ENCODE data around the gene SPINK7. TPM values are rescaled to one million over a fixed set of nuclear protein-coding genes. Genes with fewer than 3 reads are reported as not detected.

SPINK7 gene
- total RNA-seq, 4 donors from 2014 or later, result not detected

DNA sequence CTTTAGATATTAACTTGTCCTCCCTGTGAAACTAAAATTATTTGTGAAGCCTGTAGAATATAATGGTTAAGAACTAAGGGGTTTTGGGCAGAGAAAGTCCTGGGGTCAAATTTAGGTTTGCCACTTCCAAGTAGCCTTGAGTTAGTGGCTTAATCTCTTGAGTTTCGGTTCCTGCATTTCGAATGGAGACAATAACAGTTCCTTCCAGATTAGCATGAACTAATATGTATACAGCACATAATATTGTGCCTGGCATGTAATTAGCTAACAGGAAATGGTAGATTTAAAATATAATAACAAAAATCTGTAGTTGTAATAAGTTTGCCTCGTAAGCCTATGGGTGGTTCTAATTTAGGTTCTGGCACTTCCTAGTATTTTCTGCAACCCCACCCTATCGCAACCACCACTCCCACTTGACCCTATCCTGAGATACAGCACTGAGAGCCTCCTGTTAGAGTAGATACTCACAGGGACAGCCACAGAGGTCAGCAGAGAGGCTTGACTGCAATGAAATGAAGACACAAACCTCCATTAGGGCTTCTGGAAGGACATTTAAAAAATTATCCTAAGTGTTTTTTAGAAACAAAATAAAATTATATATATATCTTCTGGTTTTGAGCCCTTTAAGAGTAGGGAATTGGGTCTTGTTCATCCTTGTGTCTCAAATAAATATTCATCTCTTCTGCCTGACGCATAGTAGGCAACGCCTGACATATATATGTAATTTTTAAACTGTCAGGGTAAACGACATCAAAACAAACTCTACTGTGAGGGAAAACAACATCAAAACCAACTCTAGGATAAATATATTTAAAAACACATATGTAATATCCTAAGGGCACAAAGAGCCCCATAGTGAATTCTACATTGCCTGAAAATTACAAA, 31.6 kb downstream of the SPINK7 start:
- ATAC-seq (no peak), DNase-seq (no peak)
- in situ Hi-C loops (cut with MboI; ENCODE audit: low sequenced_read_pairs in 4 of 4), result no loop called here
- no peaks in the 10 kb centered on the region for H3K9me3 ChIP-seq
- H3K36me3 ChIP-seq, result no peaks in the 10 kb centered on the region
- H3K4me1 ChIP-seq, result no peaks in the 10 kb centered on the region
- H3K4me3 ChIP-seq, result no peak overlapping the region
- no peak for TF ChIP-seq POLR2A (IDR thresholded peaks at IDR 0.05)
- TF ChIP-seq, protein P1, sequence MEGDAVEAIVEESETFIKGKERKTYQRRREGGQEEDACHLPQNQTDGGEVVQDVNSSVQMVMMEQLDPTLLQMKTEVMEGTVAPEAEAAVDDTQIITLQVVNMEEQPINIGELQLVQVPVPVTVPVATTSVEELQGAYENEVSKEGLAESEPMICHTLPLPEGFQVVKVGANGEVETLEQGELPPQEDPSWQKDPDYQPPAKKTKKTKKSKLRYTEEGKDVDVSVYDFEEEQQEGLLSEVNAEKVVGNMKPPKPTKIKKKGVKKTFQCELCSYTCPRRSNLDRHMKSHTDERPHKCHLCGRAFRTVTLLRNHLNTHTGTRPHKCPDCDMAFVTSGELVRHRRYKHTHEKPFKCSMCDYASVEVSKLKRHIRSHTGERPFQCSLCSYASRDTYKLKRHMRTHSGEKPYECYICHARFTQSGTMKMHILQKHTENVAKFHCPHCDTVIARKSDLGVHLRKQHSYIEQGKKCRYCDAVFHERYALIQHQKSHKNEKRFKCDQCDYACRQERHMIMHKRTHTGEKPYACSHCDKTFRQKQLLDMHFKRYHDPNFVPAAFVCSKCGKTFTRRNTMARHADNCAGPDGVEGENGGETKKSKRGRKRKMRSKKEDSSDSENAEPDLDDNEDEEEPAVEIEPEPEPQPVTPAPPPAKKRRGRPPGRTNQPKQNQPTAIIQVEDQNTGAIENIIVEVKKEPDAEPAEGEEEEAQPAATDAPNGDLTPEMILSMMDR (IDR thresholded peaks at IDR 0.05 in 4 of 5, conservative IDR thresholded peaks at IDR 0.05 in 1 of 5), result no peak
- H3K27ac ChIP-seq, result no peak overlapping the region
- H3K27me3 ChIP-seq, result no peaks in the 10 kb centered on the region
- intact Hi-C loops (cut with DNase I; ENCODE audit: low total_unique reads), result no loop called here

DNA sequence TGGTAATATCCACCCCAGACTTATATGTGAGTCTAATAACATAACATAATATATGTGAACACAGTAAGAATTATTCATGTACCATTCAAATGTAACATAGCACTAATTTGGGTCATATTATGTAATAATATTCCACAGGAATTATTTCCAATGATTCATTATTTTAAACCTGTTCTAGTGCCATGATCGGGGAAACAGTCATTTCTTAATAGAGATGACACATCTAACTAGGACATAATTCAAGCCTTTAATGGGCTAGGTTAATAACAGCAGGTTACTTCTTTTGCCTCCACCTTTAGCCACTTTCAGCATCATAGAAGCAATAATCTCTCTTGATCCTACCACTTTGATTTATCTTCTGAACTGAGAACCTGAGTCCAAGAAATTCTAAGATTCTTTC, 35.5 kb downstream of the SPINK7 start:
- DNase-seq (no peak), ATAC-seq (no peak)
- no peak overlapping the region for H3K4me3 ChIP-seq
- TF ChIP-seq, protein P1 (IDR thresholded peaks at IDR 0.05 in 4 of 5, conservative IDR thresholded peaks at IDR 0.05 in 1 of 5), result no peak
- TF ChIP-seq POLR2A (IDR thresholded peaks at IDR 0.05), result no peak
- no peaks in the 10 kb centered on the region for H3K4me1 ChIP-seq
- no peak overlapping the region for H3K27ac ChIP-seq
- intact Hi-C loops (cut with DNase I; ENCODE audit: low total_unique reads), result no loop called here
- H3K36me3 ChIP-seq, result no peaks in the 10 kb centered on the region
- in situ Hi-C loops (cut with MboI; ENCODE audit: low sequenced_read_pairs in 4 of 4), result no loop called here
- no peaks in the 10 kb centered on the region for H3K27me3 ChIP-seq
- no peaks in the 10 kb centered on the region for H3K9me3 ChIP-seq

DNA sequence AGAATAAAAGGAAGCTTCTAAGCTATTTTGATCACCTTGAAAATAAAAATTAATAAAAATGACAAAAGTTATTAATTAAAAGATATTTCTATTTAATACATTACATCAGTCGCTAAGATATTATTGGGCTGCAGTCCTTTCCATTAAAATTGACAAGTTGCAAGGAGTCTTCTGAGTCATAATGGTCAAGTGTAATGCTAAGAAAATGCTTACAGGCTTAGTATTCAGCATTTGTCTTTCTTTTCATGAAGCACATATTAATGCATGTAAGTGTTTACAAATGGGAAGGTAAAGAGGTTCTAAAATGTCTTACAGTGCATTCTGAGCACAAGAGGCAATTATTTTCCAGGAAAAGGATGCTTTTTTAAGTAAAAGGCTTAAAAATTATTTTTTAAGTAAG, 40.5 kb downstream of the SPINK7 start:
- DNase-seq, result no peak
- Histone ChIP-seq H3K36me3 (no peaks in the 10 kb centered on the region), H3K4me3 (no peak overlapping the region), H3K27ac (no peak overlapping the region), H3K27me3 (no peaks in the 10 kb centered on the region), H3K4me1 (no peaks in the 10 kb centered on the region), H3K9me3 (no peaks in the 10 kb centered on the region)
- intact Hi-C loops (cut with DNase I; ENCODE audit: low total_unique reads), result no loop called here
- no peak for TF ChIP-seq POLR2A (IDR thresholded peaks at IDR 0.05)
- TF ChIP-seq, protein P1 (IDR thresholded peaks at IDR 0.05 in 4 of 5, conservative IDR thresholded peaks at IDR 0.05 in 1 of 5), result no peak
- in situ Hi-C loops (cut with MboI; ENCODE audit: low sequenced_read_pairs in 4 of 4), result no loop called here
- ATAC-seq, result no peak

DNA sequence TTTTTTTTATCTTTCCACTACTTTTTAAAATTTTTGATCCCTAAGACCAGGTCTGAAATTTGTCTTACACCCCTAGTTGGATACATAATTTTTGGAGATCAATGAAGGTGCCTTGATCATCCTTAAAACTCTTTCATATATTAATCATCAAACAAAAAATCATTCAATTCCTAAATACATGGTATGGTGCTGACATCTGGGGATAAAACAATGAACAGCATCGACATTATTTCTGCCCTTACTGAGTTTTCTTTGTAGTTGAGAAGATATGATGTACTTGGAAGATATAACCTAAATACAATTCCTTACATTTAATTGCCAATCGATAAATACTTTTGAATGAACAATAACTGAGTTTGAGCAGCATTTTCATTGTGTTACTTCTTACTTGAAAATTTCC, 41.4 kb downstream of the SPINK7 start:
- intact Hi-C loops (cut with DNase I; ENCODE audit: low total_unique reads), result no loop called here
- in situ Hi-C loops (cut with MboI; ENCODE audit: low sequenced_read_pairs in 4 of 4), result no loop called here
- ATAC-seq, result no peak
- no peaks in the 10 kb centered on the region for H3K9me3 ChIP-seq
- no peaks in the 10 kb centered on the region for H3K27me3 ChIP-seq
- no peak for DNase-seq
- TF ChIP-seq, protein P1 (IDR thresholded peaks at IDR 0.05 in 4 of 5, conservative IDR thresholded peaks at IDR 0.05 in 1 of 5), result no peak
- no peak for TF ChIP-seq POLR2A (IDR thresholded peaks at IDR 0.05)
- H3K4me1 ChIP-seq, result no peaks in the 10 kb centered on the region
- H3K4me3 ChIP-seq, result no peak overlapping the region
- no peaks in the 10 kb centered on the region for H3K36me3 ChIP-seq
- no peak overlapping the region for H3K27ac ChIP-seq
